HL-60/S4 treated with retinoic acid at 250 ng/mL for 4 days and 3 days (cell line): ENCODE data around the gene KEAP1.
"Not testable (repeated sequence)": the region's sequence is repeated elsewhere in the genome, so short reads cannot be mapped to it uniquely, and the experiment has no call there.

ENCODE experiments used
- in situ Hi-C: fragments of 300-500 bp; cut with MboI; formaldehyde crosslinking; loops from 2 replicates; pipeline ENCODE4 v1.7.0; 2022; ENCODE audit warnings: low sequenced_read_pairs

The KEAP1 gene

DNA sequence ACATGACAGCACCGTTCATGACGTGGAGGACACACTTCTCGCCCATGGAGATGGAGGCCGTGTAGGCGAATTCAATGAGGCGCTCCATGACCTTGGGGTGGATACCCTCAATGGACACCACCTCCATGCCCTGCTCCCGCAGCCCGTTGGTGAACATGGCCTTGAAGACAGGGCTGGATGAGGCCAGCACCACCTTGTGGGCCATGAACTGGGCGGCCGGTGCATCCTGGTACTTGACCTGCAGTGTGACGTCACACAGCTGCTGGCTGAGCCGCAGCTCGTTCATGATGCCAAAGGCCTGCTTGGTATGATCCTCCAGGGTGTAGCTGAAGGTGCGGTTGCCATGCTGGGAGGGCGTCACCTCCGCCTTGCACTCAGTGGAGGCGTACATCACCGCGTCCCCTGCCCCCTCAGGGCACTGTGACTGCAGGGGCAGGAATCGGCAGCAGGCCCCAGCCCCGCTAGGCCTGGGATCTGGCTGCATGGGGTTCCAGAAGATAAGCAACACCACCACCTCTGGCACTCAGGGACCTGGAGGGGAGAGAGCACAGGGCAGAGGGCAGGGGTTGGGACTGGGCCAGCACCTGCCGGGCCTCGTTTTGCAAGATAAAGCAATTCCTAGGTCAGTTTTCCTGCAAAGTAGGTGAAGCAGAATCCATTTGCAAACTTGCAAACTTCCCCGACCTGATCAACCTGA lies 3.5 kb downstream of the KEAP1 start:
- in situ Hi-C loops, result loop anchor here (25.0 kb wide), 1 partner anchor 188 kb away; no protein-coding TSS in a partner anchor

DNA sequence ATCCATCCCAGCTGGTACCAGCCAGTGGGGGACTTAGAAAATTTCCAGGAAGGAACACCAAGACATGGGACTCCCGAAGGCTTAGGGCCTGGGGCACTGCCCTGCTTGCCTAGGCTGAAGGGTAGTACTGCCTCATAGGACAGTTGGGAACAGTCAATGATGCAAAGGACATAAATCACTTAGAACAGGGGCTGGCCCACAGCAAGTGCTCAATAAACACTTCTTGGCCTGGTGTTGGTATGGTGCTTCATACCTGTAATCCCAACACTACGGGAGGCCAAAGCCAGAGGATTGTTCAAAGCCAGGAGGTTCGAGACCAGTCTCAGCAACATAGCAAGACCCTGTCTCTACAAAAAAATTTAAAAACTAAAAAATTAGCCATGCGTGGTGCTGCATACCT lies 5.8 kb downstream of the KEAP1 start:
- in situ Hi-C loops, result loop anchor here (25.0 kb wide), 1 partner anchor 190 kb away; no protein-coding TSS in a partner anchor

DNA sequence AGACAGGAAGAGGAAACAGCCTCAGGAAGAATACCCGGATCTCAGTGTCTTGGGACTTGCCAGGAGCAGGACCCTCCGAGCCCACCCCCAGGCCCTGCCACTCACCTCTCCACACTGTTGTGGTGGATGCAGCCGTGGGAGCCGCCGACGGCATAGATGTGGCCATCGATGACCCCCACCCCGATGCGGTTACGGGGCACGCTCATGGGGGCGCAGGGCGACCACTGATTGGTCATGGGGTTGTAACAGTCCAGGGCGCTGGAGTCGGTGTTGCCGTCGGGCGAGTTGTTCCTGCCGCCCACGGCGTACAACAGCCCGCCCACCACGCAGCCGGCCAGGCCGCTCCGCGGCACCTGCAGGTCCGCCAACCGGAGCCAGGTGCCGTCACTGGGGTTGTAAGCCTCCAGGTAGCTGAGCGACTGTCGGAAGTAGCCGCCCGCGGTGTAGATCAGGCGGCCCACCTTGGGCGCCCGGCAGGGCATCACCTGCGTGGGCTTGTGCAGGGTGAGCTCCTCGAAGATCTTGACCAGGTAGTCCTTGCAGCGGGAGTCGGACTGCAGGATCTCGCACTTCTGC lies 11.6 kb downstream of the KEAP1 start:
- in situ Hi-C loops, result loop anchor here (25.0 kb wide), 1 partner anchor 196 kb away; no protein-coding TSS in a partner anchor

DNA sequence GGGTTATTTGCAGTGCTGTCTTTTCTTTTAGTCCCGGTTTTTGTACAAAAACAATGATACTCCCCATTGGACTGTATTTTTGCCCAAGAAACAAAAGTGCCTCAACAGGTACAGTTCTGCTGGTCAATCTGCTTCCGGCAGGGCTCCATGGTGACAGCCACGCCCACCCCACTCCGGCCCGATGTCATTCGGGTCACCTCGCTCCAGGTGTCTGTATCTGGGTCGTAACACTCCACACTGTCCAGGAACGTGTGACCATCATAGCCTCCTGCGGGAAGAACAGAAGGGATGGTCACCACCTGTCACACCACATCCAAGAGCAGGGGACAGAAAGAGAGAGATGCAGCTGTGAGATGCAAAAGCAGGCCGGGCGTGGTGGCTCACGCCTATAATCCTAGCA lies 16.6 kb downstream of the KEAP1 start:
- in situ Hi-C loops, result loop anchor here (25.0 kb wide), 1 partner anchor 201 kb away; no protein-coding TSS in a partner anchor

DNA sequence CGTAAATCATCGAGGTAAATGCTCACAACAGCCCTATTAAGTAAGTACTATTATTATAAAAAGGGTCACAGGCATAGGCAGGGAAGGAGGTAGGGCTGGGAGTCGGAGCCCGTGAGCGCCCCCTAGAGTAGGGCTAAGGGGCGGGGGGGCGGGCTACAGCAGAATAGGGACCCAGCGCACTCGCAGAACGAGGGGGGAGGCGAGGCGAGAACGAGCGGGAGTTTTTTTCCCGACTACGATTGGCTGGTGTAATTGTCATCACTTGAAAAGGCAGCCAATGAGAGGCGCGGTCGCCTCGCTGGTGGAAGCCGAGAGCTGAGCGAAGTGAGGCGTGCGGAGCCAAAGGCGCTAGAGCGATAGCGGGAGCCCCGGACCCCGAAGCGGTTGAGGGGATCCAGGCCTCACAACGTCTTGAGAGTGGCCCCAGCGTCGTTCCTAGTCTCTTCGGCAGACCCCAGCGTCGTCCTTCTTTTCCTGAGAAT lies 24.2 kb downstream of the KEAP1 start:
- in situ Hi-C loops, result loop anchor here (25.0 kb wide), 1 partner anchor 208 kb away; no protein-coding TSS in a partner anchor

DNA sequence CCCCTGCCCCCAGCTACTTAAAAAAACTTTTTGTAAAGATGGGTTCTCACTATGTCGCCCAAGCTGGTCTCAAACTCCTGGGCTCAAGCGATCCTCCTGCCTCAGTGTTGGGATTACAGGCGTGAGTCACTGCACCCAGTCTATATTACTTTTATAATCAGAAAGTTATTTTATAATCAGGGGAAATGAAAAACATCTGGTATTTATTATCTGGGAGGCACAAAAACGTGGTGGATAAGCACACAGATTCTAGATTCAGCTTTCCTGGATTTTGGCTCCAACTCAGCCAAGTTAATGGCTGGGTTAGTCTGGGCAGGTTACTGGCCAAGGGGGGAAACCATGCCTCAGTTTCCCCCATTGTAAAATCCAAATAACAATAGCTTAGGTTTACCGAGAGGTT lies 24.7 kb downstream of the KEAP1 start:
- in situ Hi-C loops, result loop anchor here (25.0 kb wide), 1 partner anchor 209 kb away; no protein-coding TSS in a partner anchor

DNA sequence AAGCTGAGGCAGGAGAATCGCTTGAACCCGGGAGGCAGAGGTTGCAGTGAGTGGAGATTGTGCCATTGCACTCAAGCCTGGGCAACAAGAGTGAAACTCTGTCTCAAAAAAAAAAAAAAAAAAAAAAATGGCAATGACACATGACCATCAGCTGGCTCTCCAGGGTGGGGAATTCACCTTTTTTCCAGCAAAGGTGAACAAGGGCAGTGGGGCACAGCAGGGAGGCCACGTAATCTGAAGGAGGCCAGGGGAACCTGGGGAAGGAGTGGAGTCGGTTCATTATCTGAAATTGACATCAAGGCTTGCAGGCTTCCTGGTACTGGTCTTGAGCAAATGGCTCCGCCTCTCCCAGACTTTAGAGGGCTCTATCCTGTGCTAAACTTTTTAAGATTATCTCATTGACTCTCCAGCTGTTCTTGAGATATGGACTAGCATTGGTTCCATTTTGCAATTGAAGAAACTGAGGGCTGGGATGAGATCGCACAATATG lies 28.1 kb downstream of the KEAP1 start:
- in situ Hi-C loops, result loop anchor here (25.0 kb wide), 1 partner anchor 212 kb away; no protein-coding TSS in a partner anchor

DNA sequence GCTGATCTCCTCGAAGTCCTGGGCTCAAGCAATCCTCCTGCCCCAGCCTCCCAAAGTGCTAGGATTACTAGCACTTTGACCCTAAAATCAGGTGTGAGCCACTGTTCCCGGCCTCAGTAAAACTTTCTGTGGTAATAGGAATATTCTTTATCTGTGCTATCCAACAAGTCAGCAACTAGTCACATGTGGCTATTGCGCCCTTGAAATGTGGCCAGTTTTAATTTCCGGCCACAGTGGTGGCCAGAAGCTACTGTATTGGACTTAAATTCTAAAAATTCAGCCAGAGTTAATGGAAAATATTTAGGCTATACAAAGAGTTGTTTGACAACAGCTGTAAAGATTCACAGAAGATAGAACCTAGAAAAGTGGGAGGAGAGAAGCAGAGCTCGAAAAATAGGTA lies 30.0 kb downstream of the KEAP1 start:
- in situ Hi-C loops, result no loop called here

DNA sequence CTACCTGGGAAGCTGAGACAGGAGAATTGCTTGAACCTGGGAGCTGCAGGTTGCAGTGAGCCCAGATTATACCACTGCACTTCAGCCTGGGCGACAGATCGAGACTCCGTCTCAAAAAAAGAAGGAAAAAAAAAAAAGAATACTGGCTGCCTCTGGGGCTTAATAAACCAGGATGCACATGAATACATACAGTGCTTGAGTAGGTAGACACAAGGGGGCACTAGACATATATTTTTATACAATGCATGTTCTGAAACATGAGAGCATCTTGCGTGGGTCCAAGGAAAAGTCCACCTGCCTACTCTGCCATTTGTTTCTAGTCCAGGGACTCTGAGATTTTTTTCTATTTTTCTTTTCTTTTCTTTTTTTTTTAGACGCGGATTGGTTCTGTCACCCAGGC lies 31.2 kb downstream of the KEAP1 start:
- in situ Hi-C loops, result no loop called here

DNA sequence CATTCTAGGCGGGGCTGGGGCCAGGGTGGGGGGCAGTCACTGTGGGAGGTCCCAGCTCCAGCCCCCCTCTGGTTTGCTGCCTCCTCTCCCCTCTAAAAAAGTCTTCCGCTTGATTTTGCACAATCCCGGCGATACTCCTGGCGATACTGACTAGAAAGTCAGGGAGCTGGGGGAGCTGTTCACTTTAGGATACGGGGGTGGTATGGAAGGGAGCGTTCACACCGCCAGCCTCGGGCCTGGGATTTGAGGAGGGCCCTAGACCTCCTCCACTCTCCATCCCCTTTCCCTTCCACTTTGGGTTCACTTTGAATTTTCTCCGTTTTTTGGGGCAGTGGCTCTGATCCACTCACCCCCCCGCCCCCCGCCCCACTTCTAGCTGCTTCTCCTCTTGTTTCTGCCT lies 35.0 kb downstream of the KEAP1 start:
- in situ Hi-C loops, result no loop called here

DNA sequence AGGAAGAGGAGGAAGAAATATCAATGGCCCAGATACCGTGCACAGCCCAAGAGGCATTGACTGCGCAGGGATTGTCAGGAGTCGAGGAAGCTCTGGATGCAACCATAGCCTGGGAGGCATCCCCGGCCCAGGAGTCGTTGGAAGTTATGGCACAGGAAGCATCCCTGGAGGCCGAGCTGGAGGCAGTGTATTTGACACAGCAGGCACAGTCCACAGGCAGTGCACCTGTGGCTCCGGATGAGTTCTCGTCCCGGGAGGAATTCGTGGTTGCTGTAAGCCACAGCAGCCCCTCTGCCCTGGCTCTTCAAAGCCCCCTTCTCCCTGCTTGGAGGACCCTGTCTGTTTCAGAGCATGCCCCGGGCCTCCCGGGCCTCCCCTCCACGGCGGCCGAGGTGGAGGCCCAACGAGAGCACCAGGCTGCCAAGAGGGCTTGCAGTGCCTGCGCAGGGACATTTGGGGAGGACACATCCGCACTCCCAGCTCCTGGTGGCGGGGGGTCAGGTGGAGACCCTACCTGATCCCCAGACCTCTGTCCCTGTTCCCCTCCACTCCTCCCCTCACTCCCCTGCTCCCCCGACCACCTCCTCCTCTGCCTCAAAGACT lies 36.0 kb downstream of the KEAP1 start:
- in situ Hi-C loops, result no loop called here

DNA sequence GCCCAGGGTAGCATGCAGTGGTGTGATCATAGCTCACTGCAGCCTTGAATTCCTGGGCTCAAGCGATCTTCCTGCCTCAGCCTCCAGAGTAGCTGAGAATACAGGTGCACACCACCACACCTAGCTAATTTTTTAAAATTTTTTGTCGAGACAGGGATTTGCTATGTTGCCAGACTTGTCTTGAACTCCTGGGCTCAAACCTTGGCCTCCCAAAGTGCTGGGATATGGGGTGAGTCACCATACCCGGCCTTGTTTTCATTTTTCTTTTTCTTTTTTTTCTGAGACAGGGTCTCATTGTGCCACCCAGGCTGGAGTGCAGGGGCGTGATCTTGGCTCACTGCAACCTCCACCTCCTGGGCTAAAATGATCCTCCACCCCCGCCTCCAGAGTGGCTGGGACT lies 38.7 kb downstream of the KEAP1 start:
- in situ Hi-C loops, result no loop called here

DNA sequence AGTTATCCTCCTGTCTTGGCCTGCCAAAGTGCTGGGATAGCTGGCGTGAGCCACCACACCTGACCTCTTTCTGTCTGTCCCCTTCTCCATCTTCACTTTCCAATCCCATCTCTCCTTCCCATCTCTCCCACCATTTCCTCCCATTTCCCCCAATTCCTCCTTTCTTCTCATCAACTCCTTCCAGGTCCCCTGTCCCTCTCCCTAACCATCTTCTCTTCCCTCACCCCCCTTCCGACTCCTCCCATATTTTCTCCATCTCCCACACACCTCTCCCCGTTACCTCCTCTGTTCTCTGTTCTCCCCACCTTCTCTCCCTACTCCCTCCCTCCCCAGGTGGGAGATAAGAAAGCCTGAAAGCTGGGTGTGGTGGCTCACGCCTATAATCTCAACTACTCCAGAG lies 40.6 kb downstream of the KEAP1 start:
- in situ Hi-C loops, result no loop called here

DNA sequence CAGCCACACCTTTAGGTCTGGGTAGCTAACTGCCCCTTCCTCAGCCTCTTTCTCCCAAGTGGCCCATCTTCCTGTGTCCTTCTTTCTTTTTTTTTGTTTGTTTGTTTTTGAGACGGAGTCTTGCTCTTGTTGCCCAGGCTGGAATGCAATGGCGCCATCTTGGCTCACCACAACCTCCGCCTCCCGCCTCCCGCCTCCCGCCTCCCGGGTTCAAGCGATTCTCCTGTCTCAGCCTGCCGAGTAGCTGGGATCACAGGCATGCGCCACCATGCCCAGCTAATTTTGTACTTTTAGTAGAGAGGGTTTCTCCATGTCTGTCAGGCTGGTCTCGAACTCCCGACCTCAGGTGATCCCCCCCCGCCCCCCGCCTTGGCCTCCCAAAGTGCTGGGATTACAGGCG lies 41.1 kb downstream of the KEAP1 start:
- in situ Hi-C loops, result not testable (repeated sequence)

DNA sequence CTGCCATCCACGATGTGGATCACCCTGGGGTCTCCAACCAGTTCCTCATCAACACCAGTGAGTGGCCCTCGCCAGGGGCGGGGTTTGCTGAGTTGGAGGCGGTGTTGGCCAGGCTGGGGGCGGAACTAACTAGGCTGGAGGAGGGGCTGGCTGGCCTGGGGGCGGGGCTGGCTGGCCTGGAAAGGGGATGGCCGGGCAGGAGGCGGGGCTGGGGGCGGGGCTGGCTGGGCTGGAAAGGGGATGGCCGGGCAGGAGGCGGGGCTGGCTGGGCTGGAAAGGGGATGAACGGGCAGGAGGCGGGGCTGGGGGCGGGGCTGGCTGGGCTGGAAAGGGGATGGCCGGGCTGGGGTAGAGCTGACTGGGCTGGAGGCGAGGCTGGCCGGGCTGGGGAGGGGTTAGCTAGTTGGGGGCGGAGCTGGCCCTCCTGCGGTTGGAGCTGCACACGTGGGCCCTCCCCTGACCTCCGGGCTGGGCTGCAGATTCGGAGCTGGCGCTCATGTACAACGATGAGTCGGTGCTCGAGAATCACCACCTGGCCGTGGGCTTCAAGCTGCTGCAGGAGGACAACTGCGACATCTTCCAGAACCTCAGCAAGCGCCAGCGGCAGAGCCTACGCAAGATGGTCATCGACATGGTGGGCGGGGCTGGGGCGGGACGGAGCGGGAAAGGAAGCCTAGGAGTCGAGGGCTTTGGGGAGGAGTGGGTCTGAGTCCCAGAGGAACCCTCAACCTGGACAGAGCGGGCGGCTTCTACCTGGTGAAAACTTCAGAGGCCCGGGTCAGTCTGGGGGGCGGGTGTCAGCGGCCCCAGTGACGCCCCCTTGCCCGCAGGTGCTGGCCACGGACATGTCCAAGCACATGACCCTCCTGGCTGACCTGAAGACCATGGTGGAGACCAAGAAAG lies 41.9 kb downstream of the KEAP1 start:
- in situ Hi-C loops, result no loop called here

DNA sequence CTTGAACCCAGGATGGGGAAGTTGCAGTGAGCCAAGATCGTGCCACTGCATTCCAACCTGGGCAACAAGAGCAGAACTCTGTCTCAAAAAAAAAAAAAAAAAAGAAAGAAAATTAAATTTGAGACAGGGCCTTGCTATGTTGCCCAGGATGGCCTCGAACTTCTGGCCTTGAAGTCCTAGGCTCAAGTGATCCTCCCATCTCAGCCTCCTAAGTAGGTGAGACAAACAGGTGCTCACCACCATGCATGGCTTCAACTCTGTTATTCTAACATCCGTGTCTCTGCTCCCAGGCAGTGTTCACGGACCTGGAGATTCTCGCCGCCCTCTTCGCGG lies 42.5 kb downstream of the KEAP1 start:
- in situ Hi-C loops, result no loop called here

DNA sequence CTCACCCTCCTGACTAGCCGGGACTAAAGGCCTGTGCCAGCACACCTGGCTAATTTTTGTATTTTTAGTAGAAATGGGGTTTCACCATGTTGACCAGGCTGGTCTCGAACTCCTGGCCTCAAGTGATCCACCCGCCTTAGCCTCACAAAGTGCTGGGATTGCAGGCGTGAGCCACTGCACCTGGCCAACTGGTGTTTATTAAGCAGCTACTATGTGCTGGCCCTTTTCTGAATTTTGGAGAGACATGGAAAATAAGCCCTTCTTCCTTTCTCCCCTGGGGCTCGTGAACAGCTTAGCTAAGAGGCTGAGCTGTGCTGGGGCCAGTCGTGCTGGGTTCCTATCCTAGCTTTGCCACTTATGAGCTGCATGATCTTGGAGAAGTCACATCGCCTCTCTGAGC lies 44.4 kb downstream of the KEAP1 start:
- in situ Hi-C loops, result not testable (repeated sequence)

DNA sequence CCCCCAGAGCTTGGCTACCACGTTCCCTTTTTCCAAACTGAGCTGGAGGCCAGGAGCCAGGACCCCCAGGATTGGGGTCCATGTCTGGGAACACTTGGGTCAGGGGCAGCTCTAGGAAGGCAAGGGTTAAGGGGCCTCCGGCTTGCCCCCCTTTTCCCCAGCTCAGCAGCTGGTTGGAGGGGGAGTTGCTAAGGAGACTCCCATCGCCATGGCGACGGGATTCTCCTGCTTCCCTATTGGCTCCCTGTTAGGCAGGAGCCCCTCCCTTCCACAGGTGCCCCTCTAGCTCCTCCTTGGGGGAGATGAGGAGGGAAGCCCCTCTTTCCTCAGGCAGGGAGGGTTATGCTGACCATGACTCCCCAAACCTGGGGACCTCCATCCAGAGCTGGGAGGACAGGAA lies 48.9 kb downstream of the KEAP1 start:
- in situ Hi-C loops, result no loop called here

DNA sequence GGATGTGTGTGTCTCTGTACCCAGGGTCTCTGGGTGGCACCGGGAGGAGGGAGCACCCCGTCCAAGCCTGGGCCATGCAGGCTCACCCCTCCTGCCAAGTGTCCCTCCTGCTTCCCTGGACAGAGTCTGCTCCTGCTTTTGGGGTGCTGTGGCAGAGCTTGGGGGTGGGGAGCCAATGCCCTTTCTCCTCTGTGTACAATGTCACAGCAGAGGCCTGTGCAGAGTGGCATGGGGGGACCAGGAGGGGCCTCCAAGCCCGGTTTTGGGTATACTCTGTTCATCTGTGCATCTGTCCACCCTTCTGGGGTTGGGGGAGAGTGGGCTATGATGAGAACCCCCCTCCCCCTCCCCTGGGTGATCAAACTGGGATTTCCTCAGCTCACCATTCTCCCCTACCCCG lies 49.3 kb downstream of the KEAP1 start:
- in situ Hi-C loops, result no loop called here

DNA sequence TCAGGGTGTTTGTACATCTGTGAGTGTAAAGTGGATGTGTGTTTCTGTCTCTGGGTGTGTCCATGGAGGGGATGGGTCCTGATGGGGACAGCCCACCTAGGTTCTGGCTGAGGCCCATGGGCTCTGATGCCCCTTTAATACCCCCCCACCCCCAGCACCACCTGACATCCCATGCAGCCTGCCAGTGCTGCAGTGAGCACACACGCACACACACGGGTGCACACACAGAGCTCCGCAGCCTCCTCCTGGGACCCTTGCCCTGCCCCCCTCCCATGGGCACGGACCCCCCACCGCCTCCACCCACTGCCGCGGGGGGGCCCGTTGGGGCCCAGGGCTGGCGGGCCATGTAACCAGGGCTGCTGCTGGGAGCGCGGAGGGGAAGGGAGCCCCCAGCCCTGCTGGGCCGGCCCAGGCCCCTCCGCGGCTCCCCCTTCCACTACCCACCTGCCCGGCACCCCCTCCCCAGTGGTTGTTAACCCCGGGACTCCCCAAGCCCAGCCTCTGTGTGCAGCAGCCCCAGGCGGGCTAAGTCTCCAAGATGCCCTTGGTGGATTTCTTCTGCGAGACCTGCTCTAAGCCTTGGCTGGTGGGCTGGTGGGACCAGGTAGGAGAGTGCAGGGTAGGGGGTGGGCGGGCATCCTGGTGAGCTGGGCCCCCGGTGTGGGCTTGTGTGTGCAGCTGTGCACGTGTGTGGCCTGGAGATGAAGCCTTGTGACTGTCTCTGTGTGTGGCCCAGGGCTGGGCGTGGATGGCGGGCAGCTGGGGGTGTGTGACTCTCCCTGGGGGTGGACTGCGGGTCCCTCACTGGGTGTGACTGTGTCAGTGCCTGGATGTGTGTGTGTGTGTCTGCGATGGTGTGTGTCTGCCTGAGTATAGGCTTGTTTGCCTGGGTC lies 50.2 kb downstream of the KEAP1 start:
- in situ Hi-C loops, result no loop called here
